ENCODE measurements around the gene DEDD. TPM values are rescaled to one million over a fixed set of nuclear protein-coding genes. Genes with fewer than 3 reads are reported as not detected.

The DEDD gene
- total and polyA plus RNA-seq, 2 of the 13 experiments (the other 11 are each of a cell fraction or from before 2014, with no cell fraction given), result 12.6 to 27.8 TPM

DNA sequence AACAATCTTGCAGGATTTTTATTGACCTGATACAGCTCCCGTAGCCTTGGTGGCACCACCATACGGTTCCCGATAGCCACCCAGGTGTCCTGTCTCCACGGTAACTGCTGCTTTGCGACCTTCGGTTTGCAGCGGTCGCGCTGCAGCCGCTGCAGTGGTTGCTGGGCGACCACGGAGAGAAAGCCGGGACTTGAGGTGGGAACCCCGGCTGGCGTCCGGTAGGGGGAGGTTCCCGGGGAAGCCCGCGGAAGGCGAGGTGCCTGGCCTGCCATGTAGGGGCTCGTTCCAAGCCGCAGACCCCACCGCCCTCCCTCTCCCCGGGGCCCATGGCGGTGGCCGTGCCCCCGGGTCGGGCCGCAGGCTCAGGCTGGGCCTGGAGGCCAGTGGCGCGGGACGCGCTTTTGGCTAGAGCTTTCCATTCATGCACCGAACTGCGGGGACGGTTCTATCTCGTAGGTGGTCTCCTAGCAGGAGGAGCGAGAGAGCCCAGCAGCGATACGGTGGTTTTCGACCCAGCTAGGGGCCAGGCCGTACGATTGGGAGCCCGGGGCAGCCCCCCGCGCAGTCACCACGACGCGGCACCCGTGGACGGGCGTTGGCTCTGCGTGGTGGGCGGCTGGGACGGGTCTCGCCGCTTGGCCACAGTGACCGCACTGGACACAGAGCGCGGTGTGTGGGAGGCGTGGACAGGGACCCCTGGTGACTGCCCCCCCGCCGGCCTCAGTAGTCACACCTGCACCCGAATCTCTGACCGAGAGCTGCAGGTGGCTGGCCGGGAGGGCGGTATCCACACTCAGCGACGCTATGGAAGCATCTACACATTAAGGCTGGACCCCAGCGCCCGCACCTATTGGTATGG lies 34.0 kb downstream of the DEDD start, which contains the start of gene KLHDC9 (continued):
- TF ChIP-seq, protein P1, sequence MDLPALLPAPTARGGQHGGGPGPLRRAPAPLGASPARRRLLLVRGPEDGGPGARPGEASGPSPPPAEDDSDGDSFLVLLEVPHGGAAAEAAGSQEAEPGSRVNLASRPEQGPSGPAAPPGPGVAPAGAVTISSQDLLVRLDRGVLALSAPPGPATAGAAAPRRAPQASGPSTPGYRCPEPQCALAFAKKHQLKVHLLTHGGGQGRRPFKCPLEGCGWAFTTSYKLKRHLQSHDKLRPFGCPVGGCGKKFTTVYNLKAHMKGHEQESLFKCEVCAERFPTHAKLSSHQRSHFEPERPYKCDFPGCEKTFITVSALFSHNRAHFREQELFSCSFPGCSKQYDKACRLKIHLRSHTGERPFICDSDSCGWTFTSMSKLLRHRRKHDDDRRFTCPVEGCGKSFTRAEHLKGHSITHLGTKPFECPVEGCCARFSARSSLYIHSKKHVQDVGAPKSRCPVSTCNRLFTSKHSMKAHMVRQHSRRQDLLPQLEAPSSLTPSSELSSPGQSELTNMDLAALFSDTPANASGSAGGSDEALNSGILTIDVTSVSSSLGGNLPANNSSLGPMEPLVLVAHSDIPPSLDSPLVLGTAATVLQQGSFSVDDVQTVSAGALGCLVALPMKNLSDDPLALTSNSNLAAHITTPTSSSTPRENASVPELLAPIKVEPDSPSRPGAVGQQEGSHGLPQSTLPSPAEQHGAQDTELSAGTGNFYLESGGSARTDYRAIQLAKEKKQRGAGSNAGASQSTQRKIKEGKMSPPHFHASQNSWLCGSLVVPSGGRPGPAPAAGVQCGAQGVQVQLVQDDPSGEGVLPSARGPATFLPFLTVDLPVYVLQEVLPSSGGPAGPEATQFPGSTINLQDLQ (CRISPR knock-in tag; IDR thresholded peaks at IDR 0.05), result no peak
- TF ChIP-seq, protein P2, sequence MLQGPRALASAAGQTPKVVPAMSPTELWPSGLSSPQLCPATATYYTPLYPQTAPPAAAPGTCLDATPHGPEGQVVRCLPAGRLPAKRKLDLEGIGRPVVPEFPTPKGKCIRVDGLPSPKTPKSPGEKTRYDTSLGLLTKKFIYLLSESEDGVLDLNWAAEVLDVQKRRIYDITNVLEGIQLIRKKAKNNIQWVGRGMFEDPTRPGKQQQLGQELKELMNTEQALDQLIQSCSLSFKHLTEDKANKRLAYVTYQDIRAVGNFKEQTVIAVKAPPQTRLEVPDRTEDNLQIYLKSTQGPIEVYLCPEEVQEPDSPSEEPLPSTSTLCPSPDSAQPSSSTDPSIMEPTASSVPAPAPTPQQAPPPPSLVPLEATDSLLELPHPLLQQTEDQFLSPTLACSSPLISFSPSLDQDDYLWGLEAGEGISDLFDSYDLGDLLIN (CRISPR knock-in tag; IDR thresholded peaks at IDR 0.05; ENCODE audit: borderline replicate concordance), result no peak
- TF ChIP-seq, protein P3, sequence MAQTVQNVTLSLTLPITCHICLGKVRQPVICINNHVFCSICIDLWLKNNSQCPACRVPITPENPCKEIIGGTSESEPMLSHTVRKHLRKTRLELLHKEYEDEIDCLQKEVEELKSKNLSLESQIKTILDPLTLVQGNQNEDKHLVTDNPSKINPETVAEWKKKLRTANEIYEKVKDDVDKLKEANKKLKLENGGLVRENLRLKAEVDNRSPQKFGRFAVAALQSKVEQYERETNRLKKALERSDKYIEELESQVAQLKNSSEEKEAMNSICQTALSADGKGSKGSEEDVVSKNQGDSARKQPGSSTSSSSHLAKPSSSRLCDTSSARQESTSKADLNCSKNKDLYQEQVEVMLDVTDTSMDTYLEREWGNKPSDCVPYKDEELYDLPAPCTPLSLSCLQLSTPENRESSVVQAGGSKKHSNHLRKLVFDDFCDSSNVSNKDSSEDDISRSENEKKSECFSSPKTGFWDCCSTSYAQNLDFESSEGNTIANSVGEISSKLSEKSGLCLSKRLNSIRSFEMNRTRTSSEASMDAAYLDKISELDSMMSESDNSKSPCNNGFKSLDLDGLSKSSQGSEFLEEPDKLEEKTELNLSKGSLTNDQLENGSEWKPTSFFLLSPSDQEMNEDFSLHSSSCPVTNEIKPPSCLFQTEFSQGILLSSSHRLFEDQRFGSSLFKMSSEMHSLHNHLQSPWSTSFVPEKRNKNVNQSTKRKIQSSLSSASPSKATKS (CRISPR knock-in tag; IDR thresholded peaks at IDR 0.05), result no peak
- TF ChIP-seq RFXANK (CRISPR knock-in tag; IDR thresholded peaks at IDR 0.05), result 0 out of 2 replicates have a peak, but pooled peaks have one; percentile 55
- no peak for TF ChIP-seq NFIB (CRISPR knock-in tag; IDR thresholded peaks at IDR 0.05; ENCODE audit: borderline replicate concordance)
- no peak for TF ChIP-seq DNMT1 (CRISPR knock-in tag; IDR thresholded peaks at IDR 0.05)
- TF ChIP-seq MIER3 (CRISPR knock-in tag; IDR thresholded peaks at IDR 0.05; ENCODE audit: borderline replicate concordance), result no peak
- no peak for TF ChIP-seq ZNF660 (CRISPR knock-in tag; IDR thresholded peaks at IDR 0.05; ENCODE audit: borderline replicate concordance, low read depth)
- no peak for TF ChIP-seq SOX6 (IDR thresholded peaks at IDR 0.05)
- TF ChIP-seq SOX6 (CRISPR knock-in tag; IDR thresholded peaks at IDR 0.05), result no peak
- TF ChIP-seq ZNF335 (CRISPR knock-in tag; IDR thresholded peaks at IDR 0.05), result no peak
- TF ChIP-seq, protein P4, sequence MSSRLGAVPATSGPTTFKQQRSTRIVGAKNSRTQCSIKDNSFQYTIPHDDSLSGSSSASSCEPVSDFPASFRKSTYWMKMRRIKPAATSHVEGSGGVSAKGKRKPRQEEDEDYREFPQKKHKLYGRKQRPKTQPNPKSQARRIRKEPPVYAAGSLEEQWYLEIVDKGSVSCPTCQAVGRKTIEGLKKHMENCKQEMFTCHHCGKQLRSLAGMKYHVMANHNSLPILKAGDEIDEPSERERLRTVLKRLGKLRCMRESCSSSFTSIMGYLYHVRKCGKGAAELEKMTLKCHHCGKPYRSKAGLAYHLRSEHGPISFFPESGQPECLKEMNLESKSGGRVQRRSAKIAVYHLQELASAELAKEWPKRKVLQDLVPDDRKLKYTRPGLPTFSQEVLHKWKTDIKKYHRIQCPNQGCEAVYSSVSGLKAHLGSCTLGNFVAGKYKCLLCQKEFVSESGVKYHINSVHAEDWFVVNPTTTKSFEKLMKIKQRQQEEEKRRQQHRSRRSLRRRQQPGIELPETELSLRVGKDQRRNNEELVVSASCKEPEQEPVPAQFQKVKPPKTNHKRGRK (CRISPR knock-in tag; IDR thresholded peaks at IDR 0.05), result no peak
- TF ChIP-seq ZNF367 (CRISPR knock-in tag; IDR thresholded peaks at IDR 0.05; ENCODE audit: borderline replicate concordance), result no peak
- TF ChIP-seq ESRRA (CRISPR knock-in tag; IDR thresholded peaks at IDR 0.05; ENCODE audit: low read depth), result no peak
- TF ChIP-seq KDM5A (IDR thresholded peaks at IDR 0.05; ENCODE audit: borderline replicate concordance, low read length), result no peak; the same call in none of the 2 replicates
- no peak for TF ChIP-seq EED (CRISPR knock-in tag; IDR thresholded peaks at IDR 0.05)
- TF ChIP-seq, protein P5, sequence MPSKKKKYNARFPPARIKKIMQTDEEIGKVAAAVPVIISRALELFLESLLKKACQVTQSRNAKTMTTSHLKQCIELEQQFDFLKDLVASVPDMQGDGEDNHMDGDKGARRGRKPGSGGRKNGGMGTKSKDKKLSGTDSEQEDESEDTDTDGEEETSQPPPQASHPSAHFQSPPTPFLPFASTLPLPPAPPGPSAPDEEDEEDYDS (CRISPR knock-in tag; IDR thresholded peaks at IDR 0.05), result 0 out of 2 replicates have a peak, but pooled peaks have one; percentile 13
- no peak for TF ChIP-seq KAT2B (IDR thresholded peaks at IDR 0.05; ENCODE audit: borderline replicate concordance, low read depth, low read length)
- TF ChIP-seq, protein P6, sequence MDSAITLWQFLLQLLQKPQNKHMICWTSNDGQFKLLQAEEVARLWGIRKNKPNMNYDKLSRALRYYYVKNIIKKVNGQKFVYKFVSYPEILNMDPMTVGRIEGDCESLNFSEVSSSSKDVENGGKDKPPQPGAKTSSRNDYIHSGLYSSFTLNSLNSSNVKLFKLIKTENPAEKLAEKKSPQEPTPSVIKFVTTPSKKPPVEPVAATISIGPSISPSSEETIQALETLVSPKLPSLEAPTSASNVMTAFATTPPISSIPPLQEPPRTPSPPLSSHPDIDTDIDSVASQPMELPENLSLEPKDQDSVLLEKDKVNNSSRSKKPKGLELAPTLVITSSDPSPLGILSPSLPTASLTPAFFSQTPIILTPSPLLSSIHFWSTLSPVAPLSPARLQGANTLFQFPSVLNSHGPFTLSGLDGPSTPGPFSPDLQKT (CRISPR knock-in tag; IDR thresholded peaks at IDR 0.05; ENCODE audit: borderline replicate concordance), result no peak
- TF ChIP-seq MYNN (CRISPR knock-in tag; IDR thresholded peaks at IDR 0.05; ENCODE audit: low read depth), result no peak

Data from HepG2 (cell line).